RKO (cell line): Measurements from ENCODE around the gene WDFY3.

Experiments used
- DNase-seq: peaks from one replicate; pipeline ENCODE4 v3.0.0-alpha.2; 2016; ENCODE audit warnings: low spot score

Gene WDFY3

GRCh38 chr4:84966382-84967242, at the start of gene WDFY3:
TSS of gene WDFY3 (minus strand) at chr4:84966690. CDS start at chr4:84860591, 106,099 bp downstream.
- DNase-seq: peak; percentile 92

GRCh38 chr4:85005865-85006377, 39.4 kb upstream of the WDFY3 start:
- peak; percentile 67 for DNase-seq

- no peak for DNase-seq
Measured at GRCh38 chr4:85000343-85000742, 33.9 kb upstream of the WDFY3 start.

GRCh38 chr4:84995386-84995785, 28.9 kb upstream of the WDFY3 start:
- no peak for DNase-seq

- DNase-seq: no peak
Measured at GRCh38 chr4:84994280-84994679, 27.8 kb upstream of the WDFY3 start.

GRCh38 chr4:84985952-84986351, 19.5 kb upstream of the WDFY3 start:
- peak; percentile 45 for DNase-seq

GRCh38 chr4:84977396-84977795, 10.9 kb upstream of the WDFY3 start:
- DNase-seq: no peak

- DNase-seq: no peak
Measured at GRCh38 chr4:84973856-84974255, 7.4 kb upstream of the WDFY3 start.

GRCh38 chr4:84971319-84971932, 4.9 kb upstream of the WDFY3 start:
- peak; percentile 82 for DNase-seq

- no peak for DNase-seq
Measured at GRCh38 chr4:84968925-84969324, 2.4 kb upstream of the WDFY3 start.

GRCh38 chr4:84967243-84967690, 777 bp upstream of the WDFY3 start:
- peak; percentile 43 for DNase-seq

GRCh38 chr4:84965553-84966381, 723 bp downstream of the WDFY3 start:
- peak; percentile 49 for DNase-seq

GRCh38 chr4:84964995-84965552, 1.4 kb downstream of the WDFY3 start:
- DNase-seq: no peak

GRCh38 chr4:84962102-84962501, 4.4 kb downstream of the WDFY3 start:
- DNase-seq: no peak

GRCh38 chr4:84958434-84958833, 8.1 kb downstream of the WDFY3 start:
- no peak for DNase-seq

GRCh38 chr4:84957514-84958420, 8.7 kb downstream of the WDFY3 start:
- DNase-seq: no peak

GRCh38 chr4:84956014-84956413, 10.5 kb downstream of the WDFY3 start:
- no peak for DNase-seq

GRCh38 chr4:84954982-84955567, 11.4 kb downstream of the WDFY3 start:
- DNase-seq: no peak

GRCh38 chr4:84952776-84953175, 13.7 kb downstream of the WDFY3 start:
- DNase-seq: no peak

GRCh38 chr4:84952004-84952403, 14.5 kb downstream of the WDFY3 start:
- DNase-seq: peak; percentile 6
